HCT116 (cell line): ENCODE data around the gene PM20D2. TPM values are rescaled to one million over a fixed set of nuclear protein-coding genes. Genes with fewer than 3 reads are reported as not detected.

Source experiments
- ATAC-seq: fragments of 200-7000 bp; cut with Tn5 transposase; 2 replicates; pipeline ENCODE4 v1.9.1; 2020; ENCODE audit warnings: mild to moderate bottlenecking, moderate library complexity
- BruUV-seq: library from RNA; stranded (reverse); fragments of 400-500 nt; replicated peaks from 2 replicates; lab custom pipeline; 2021; lab: Mats Ljungman, UMichigan
- CTCF ChIA-PET: fragments of 300-600 bp; sonication (Branson Sonifier 250); formaldehyde crosslinking; loops from one replicate; lab custom pipeline; 2021; ENCODE audit warnings: antibody characterized with exemption; lab: Charles Lee
- POLR2A ChIA-PET: fragments of 300-600, 350-600 bp; sonication (Branson Sonifier 250); formaldehyde crosslinking; loops from one replicate; lab custom pipeline; 2021; ENCODE audit warnings: antibody characterized with exemption; lab: Charles Lee
- RAD21 ChIA-PET, 2 experiments: fragments of 300-600 bp; sonication (Branson Sonifier 250); formaldehyde crosslinking; loops; one replicate each; lab custom pipeline; 2023; ENCODE audit warnings: low total read pairs in 2 of 2; ENCODE audit not compliant: uncharacterized antibody in 2 of 2, unreplicated experiment in 2 of 2, low non-redundant PET in 1 of 2; lab: Charles Lee
- DNase-seq: peaks from one replicate; pipeline ENCODE4 v3.0.0-alpha.2; 2010; ENCODE audit warnings: low read depth, low spot score
- H2AFZ ChIP-seq: fragments of 200-600 bp; shearing (Covaris generic), sonication (generic); 2 replicates; pipeline ENCODE4 v1.6.1; 2017; ENCODE audit warnings: low read depth, mixed run types, mixed read lengths, antibody characterized with exemption, low read length; ENCODE audit not compliant: poor library complexity, severe bottlenecking
- H3K27ac ChIP-seq: 2 replicates; pipeline ENCODE4 v1.5.1; 2012; ENCODE audit warnings: low read depth, low read length
- H3K27me3 ChIP-seq: fragments of 200-600 bp; sonication (generic); 2 replicates; pipeline ENCODE4 v1.6.1; 2016; ENCODE audit warnings: mixed run types, low read length, mixed read lengths; ENCODE audit not compliant: insufficient read depth
- H3K36me3 ChIP-seq, 2 experiments: fragments of 200-500 bp in 1 of 2; fragments of 200-600 bp in 1 of 2; sonication (Bioruptor generic) in 1 of 2; sonication (generic) in 1 of 2; 2 replicates each; pipeline versions ENCODE4 v1.5.1 to v1.6.1; 2014 to 2016; ENCODE audit warnings: low read length in 2 of 2, inconsistent platforms in 1 of 2, mixed read lengths in 1 of 2, mixed run types in 1 of 2; ENCODE audit not compliant: insufficient read depth in 2 of 2, control insufficient read depth in 1 of 2
- H3K4me1 ChIP-seq, 2 experiments: fragments of 200-600 bp in 1 of 2; sonication (generic) in 1 of 2; 2 replicates each; pipeline versions ENCODE4 v1.5.1 to v1.6.1; 2012 to 2017; ENCODE audit warnings: low read length in 2 of 2, inconsistent platforms in 1 of 2, mild to moderate bottlenecking in 1 of 2, mixed read lengths in 1 of 2, mixed run types in 1 of 2, moderate library complexity in 1 of 2; ENCODE audit not compliant: insufficient read depth in 2 of 2, control insufficient read depth in 1 of 2
- H3K4me2 ChIP-seq: fragments of 200-600 bp; sonication (generic); 2 replicates; pipeline ENCODE4 v1.6.1; 2017; ENCODE audit warnings: mixed run types, low read length, mixed read lengths
- H3K4me3 ChIP-seq, 2 experiments: fragments of 200-600 bp in 1 of 2; sonication (generic) in 1 of 2; replicated peaks in 1 of 2; 2 replicates each; pipeline ENCODE4 v1.5.1; 2011 to 2016; ENCODE audit warnings: low read length in 2 of 2, control low read depth in 1 of 2, low read depth in 1 of 2, mild to moderate bottlenecking in 1 of 2, mixed read lengths in 1 of 2, mixed run types in 1 of 2
- H3K79me2 ChIP-seq: fragments of 200-600 bp; sonication (generic); 2 replicates; pipeline ENCODE4 v1.6.1; 2017; ENCODE audit warnings: mild to moderate bottlenecking, mixed run types, low read length, moderate library complexity, mixed read lengths; ENCODE audit not compliant: insufficient read depth
- H3K9ac ChIP-seq: fragments of 200-600 bp; sonication (generic); 2 replicates; pipeline ENCODE4 v1.6.1; 2016; ENCODE audit warnings: low read length, mixed read lengths
- H3K9me2 ChIP-seq: fragments of 200-600 bp; sonication (generic), shearing (Covaris generic); 2 replicates; pipeline ENCODE4 v1.6.1; 2017; ENCODE audit warnings: mixed run types, mild to moderate bottlenecking, moderate library complexity; ENCODE audit not compliant: insufficient read depth
- H3K9me3 ChIP-seq, 2 experiments: fragments of 200-500 bp in 1 of 2; fragments of 200-600 bp in 1 of 2; sonication (Bioruptor generic) in 1 of 2; sonication (generic) in 1 of 2; 2 replicates each; pipeline ENCODE4 v1.6.1; 2014 to 2017; ENCODE audit warnings: low read length in 2 of 2, mixed read lengths in 2 of 2, inconsistent platforms in 1 of 2, low read depth in 1 of 2, mild to moderate bottlenecking in 1 of 2, mixed run types in 1 of 2, moderate library complexity in 1 of 2; ENCODE audit not compliant: control insufficient read depth in 1 of 2, insufficient read depth in 1 of 2
- H4K20me1 ChIP-seq: fragments of 200-600 bp; sonication (generic), shearing (Covaris generic); 2 replicates; pipeline ENCODE4 v1.6.1; 2017; ENCODE audit warnings: mixed run types, mild to moderate bottlenecking, moderate library complexity; ENCODE audit not compliant: insufficient read depth
- CBX3 ChIP-seq: IDR thresholded peaks from 2 replicates; pipeline ENCODE4 v1.6.1; 2012; ENCODE audit warnings: low read depth
- CTCF ChIP-seq, 3 experiments: fragments of 200-600 bp in 1 of 3; sonication (generic) in 1 of 3; IDR thresholded peaks in 2 of 3; conservative IDR thresholded peaks in 1 of 3; 2 replicates each; pipeline ENCODE4 v1.5.1; 2012 to 2017; ENCODE audit warnings: low read depth in 2 of 3, low read length in 2 of 3, antibody characterized with exemption in 1 of 3, borderline replicate concordance in 1 of 3, control low read depth in 1 of 3, mild to moderate bottlenecking in 1 of 3, mixed read lengths in 1 of 3, mixed run types in 1 of 3, moderate library complexity in 1 of 3; ENCODE audit not compliant: insufficient read depth in 1 of 3
- EGR1 ChIP-seq: IDR thresholded peaks from 2 replicates; pipeline ENCODE4 v1.6.1; 2012; ENCODE audit warnings: low read depth
- ELF1 ChIP-seq: IDR thresholded peaks from 2 replicates; pipeline ENCODE4 v1.6.1; 2012; ENCODE audit warnings: low read depth, borderline replicate concordance
- EZH2 ChIP-seq: fragments of 200-600 bp; sonication (generic); IDR thresholded peaks from 2 replicates; pipeline ENCODE4 v1.6.1; 2017; ENCODE audit warnings: antibody characterized with exemption, mixed run types
- JUND ChIP-seq: IDR thresholded peaks from 2 replicates; pipeline ENCODE4 v1.6.1; 2012
- POLR2A ChIP-seq: IDR thresholded peaks from 2 replicates; pipeline ENCODE4 v1.7.0; 2011; ENCODE audit warnings: borderline replicate concordance; ENCODE audit not compliant: insufficient read depth, insufficient read length; ENCODE audit errors: extremely low read depth
- POLR2AphosphoS5 ChIP-seq: IDR thresholded peaks from 2 replicates; pipeline ENCODE4 v1.6.1; 2011; ENCODE audit warnings: mild to moderate bottlenecking, low read depth, low read length, moderate library complexity
- SIN3A ChIP-seq: IDR thresholded peaks from 2 replicates; pipeline ENCODE4 v1.6.1; 2012; ENCODE audit warnings: low read depth
- SP1 ChIP-seq: IDR thresholded peaks from 2 replicates; pipeline ENCODE4 v1.6.1; 2012; ENCODE audit warnings: low read depth
- intact Hi-C: fragments of 100-400 bp; cut with micrococcal nuclease; formaldehyde crosslinking; loops from 2 replicates; pipeline ENCODE4 v1.10.0; 2022
- total RNA-seq: library from RNA; stranded (reverse); gene quantifications from one replicate; pipeline ENCODE4 v1.2.1, GENCODE V29; 2021; ENCODE audit not compliant: unreplicated experiment

Gene PM20D2
- total RNA-seq, 1 experiment from 2014 or later: 29.2 TPM

- CTCF ChIA-PET: interaction anchor here (2.3 to 2.7 kb wide), 2 partner anchors 23 to 162 kb away, joined by 5 to 11 read pairs; no protein-coding TSS in a partner anchor
- POLR2A ChIA-PET: interaction anchor here (2.0 kb wide), 1 partner anchor 65 kb away, joined by 7 read pairs; the partner anchor contains the start of gene PNRC1
- Histone ChIP-seq H3K4me1 (peaks cover 18 to 34% of the 10 kb centered on the region in 2 experiments), H2AFZ (peak overlapping the region; percentile 81), H3K79me2 (peaks cover 41% of the 10 kb centered on the region), H3K4me2 (peak overlapping the region; percentile 91), H3K9me2 (no peaks in the 10 kb centered on the region), H3K27ac (peak overlapping the region; percentile 90), H3K9me3 (no peaks in the 10 kb centered on the region), H3K9ac (peak overlapping the region; percentile 86), H3K36me3 (peaks cover 0 to 14% of the 10 kb centered on the region in 2 experiments; a peak in 1 of 4 replicates), H3K4me3 (peak overlapping the region; percentile 68 to 70), H3K27me3 (no peaks in the 10 kb centered on the region), H4K20me1 (no peaks in the 10 kb centered on the region)
- TSS peak; percentile 74 for BruUV-seq
- intact Hi-C loops: loop anchor here (10.0 kb wide), 1 partner anchor 161 kb away; no protein-coding TSS in a partner anchor
- RAD21 ChIA-PET: interaction anchor here (1.0 kb wide), 2 partner anchors 65 to 162 kb away, joined by 3 to 4 read pairs; partner anchors contain the start of gene PNRC1 (in 1 of the 2)
- ATAC-seq (peak; percentile 47), DNase-seq (no peak)
- TF ChIP-seq EGR1 (peak; percentile 30; the same call in 1 of the 2 replicates), POLR2AphosphoS5 (no peak), EZH2 (no peak), ELF1 (no peak), CTCF (IDR thresholded peaks at IDR 0.05 in 2 of 3, conservative IDR thresholded peaks at IDR 0.05 in 1 of 3; ENCODE audit: borderline replicate concordance in 1 of 3, insufficient read depth in 1 of 3, low read depth in 2 of 3, low read length in 2 of 3) (no peak), SP1 (0 out of 2 replicates have a peak, but pooled peaks have one; percentile 13), POLR2A (no peak), CBX3 (0 out of 2 replicates have a peak, but pooled peaks have one; percentile 14), SIN3A (peak; percentile 21; the same call in 1 of the 2 replicates), JUND (no peak; the same call in 1 of the 2 replicates)
Observed at GRCh38 chr6:89145091-89145955, 532 bp upstream of the PM20D2 start.
